IPS-NIHi11 (cell line): ENCODE data around the gene SPATA2.
"Not testable (repeated sequence)": the region's sequence is repeated elsewhere in the genome, so short reads cannot be mapped to it uniquely, and the experiment has no call there.

ENCODE experiments used
- DNase-seq: peaks from one replicate; pipeline ENCODE4 v3.0.0; 2012; ENCODE audit warnings: mixed read lengths, low spot score

The SPATA2 gene

DNA sequence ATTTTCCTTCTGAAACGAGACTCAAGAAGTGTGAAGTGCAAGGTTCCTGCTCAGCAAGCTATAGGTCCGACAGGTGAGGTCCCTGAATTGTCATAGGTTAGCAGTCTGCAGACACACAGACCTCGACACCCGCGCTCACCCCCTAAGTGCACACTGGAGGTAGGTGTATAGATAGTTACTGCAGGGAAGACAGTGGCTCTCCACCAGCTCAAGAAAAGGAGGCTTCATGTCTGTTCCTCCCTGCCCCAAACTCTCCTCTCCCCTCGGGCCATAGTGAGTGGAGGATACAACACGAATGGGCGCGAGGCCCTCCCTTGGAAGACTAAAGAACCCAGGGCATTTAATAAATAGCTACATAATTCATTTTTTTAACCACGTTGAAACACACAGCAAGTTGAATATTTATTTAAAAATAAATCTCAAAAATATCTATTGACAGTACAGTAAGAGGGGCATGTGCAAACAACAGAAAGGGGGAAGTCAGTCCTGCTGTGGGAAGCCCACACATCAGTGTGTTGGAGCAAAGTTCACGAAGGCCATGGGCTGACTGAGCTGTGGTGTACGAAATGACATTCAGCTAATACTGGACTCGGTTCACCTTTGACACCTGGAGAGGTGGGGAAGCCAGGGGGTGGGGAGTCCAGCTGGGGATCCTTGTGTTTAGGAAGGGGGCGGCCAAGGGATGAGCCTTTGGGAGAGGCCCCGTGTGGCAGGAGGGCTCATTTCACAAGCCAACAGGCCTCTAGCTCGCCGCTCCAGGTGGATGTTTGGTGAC is 10.7 kb downstream of the SPATA2 start:
- DNase-seq, result no peak

GRCh38 chr20:49901588-49901987 is 13.7 kb downstream of the SPATA2 start:
- no peak for DNase-seq

- DNase-seq, result no peak
Observed at GRCh38 chr20:49899541-49900383, 15.6 kb downstream of the SPATA2 start.

GRCh38 chr20:49896204-49896603 is 19.1 kb downstream of the SPATA2 start:
- DNase-seq, result no peak

DNA sequence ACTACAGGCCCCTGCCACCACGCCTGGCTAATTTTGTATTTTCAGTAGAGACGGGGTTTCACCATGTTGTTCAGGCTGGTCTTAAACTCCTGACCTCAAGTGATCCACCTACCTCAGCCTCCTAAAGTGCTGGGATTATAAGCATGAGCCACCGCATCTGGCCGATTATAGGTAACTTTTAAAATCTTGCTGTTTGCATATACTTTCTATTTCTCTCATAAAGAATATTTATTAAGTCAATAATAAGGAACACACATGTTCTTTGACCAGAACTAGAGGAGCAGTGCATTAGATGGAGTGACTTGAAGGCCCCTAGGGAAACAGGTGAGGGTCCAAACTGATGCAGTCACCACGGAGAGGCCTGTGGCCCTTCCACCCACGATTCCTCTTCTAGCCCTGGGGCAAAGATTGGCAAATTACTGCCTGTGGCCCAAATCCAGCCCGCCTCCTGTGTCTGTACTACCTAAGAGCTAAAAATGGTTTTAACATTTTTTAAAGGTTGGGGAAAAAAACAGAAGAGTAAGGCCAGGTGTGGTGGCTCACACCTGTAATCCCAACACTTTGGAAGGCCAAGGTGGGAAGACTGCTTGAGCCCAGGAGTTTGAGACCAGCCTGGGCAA is 19.7 kb downstream of the SPATA2 start:
- DNase-seq, result not testable (repeated sequence)

GRCh38 chr20:49894073-49894470 is 21.3 kb downstream of the SPATA2 start:
- no peak for DNase-seq

DNA sequence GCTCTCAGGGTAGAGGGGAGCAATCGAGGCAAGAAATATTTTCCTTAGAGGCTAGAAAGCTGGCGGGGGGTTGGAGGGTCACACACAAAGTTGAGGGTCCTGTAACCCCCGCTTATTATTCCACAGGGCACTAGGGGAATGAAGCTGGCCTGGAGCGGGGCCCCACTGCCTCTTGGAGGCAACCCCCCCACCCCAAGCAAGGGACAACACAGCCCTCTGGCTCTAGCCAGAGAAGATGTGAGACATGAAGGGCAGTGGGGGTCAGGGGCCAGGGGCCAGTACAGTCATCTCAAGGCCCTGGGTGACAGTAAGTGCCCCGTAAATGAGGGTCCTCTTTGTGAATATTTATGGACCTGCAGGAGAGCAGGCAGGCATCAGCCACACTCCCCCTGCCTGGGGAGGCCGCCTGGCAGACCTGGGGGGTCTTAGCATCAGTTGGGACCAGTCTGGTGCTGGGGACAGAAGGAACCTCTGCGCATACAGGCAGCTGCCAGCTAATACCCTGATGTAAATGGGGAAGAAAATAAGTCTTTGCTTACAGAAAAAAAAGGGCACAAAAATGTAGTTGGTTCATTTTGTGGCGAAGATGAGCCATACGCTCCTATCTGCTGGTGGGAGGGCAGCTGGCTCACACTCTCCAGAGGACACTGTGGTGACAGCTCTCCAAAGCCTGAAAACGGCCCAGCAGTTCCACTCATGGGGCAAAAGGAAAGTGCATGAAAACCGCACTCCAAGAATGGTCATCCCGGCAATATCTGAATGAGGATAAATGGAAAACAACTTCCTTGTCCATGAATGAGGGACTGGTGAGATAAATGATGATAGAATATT is 21.9 kb downstream of the SPATA2 start:
- DNase-seq, result no peak

DNA sequence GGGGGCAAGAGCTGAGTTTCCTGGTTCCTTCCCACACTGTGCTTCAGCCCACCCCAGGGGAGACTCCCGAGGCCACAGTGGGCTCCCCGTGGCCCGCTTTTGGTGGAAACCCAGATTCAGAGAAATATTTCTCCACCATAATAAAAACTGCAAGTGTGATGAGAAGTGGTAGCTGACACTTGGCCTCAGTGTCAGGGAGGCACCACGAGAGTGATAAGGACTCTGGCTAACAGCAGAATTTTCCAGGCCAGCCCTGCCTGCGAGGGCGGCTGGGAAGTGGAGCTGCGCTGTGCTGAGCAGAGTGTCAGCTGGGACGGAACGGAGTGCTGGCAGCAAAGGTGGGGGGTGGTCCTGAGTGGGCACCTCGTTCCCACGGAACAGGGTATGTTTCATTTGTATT is 22.5 kb downstream of the SPATA2 start:
- DNase-seq, result no peak

GRCh38 chr20:49892260-49892659 is 23.1 kb downstream of the SPATA2 start:
- no peak for DNase-seq

- no peak for DNase-seq
Observed at GRCh38 chr20:49891476-49892110, 23.7 kb downstream of the SPATA2 start.

DNA sequence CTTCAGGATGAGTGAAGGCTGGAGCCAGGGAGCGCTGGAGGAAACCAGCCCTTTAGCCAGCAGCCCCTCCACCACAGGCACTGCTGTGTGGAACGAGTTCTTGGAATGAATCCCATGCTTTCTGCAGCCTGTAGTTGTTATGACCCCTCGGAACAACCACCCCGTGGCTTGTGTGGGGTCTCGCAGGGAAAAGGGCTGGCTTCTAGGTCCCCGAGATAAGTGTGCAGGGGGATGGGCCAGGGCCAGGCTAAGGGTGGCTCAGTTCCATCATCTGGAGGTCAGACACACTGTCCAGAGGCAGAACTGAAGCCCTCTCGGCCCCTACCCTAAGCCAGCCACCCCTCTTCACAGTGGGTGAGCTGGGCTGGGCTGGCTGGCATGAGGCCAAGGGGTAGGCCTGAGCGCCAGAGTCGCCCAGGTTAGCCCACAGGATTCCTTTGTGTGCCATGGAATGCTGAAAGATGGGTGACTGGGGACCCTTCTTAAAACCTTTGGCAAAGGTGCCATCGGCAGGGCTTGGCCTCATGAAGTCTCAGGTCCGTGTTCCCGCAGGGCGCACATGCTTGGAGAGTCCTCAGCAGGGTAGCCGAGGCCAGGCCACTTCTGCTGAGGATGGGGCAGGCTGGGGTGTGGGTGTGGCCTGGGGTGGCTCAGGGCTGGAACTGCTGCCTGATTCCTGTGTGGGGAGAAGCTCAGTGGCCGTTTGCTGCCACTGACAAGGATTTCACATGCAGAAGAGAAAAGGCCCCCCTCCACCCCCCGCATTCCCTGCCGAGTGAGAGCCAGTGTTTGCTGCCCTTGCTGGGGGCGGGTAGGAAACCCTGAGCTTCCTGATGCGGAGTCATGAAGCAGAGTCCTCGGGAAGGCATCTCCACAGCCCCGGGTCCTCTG is 24.6 kb downstream of the SPATA2 start:
- DNase-seq, result peak; percentile 54

- peak; percentile 65 for DNase-seq
Observed at GRCh38 chr20:49889935-49890333, 25.4 kb downstream of the SPATA2 start.

- no peak for DNase-seq
Observed at GRCh38 chr20:49889001-49889934, 26.1 kb downstream of the SPATA2 start.

- DNase-seq, result peak; percentile 87
Observed at GRCh38 chr20:49888212-49889000, 26.9 kb downstream of the SPATA2 start.

GRCh38 chr20:49887251-49888211 is 27.8 kb downstream of the SPATA2 start:
- no peak for DNase-seq

DNA sequence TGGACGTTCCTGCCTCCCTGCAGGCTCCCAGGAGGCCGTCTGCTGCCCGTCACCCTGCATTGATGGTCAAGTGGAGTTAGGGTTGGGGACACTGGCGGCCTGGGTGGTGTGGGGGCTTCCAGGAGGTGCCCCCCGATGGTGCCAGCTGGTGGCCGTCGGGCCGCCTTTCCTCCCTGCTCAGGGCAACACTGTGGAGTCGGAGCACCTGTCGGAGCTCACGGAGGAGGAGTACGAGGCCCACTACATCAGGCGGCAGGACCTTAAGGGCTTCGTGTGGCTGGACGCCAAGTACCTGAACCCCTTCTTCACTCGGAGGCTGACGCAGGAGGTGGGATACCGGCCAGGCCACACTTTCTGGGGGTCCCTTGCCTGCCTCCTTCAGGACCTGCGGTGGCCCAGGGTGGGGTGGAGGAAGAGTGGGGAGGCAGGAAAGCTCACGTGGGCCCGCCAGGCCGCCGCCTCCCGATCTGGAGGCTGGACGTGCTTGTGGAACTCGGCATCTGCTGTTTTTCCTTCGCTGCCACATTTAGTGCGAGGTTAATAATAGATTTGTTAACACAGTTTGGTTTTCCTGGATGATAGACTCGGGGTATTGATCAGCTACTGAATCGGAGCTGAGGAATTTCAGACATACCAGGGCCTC is 28.6 kb downstream of the SPATA2 start:
- DNase-seq, result no peak
